PC-9 (cell line): ENCODE measurements around the gene TLE1. TPM values are rescaled to one million over a fixed set of nuclear protein-coding genes. Genes with fewer than 3 reads are reported as not detected.

Experiments
- BruUV-seq: library from RNA; stranded (reverse); fragments of 400-500 nt; replicated peaks from 2 replicates; lab custom pipeline; 2021; lab: Mats Ljungman, UMichigan
- CTCF ChIA-PET: fragments of 300-600 bp; sonication (Branson Sonifier 250); formaldehyde crosslinking; loops from one replicate; lab custom pipeline; 2022; ENCODE audit warnings: antibody characterized with exemption; lab: Charles Lee
- POLR2A ChIA-PET: fragments of 300-600 bp; sonication (Branson Sonifier 250); formaldehyde crosslinking; loops from one replicate; lab custom pipeline; 2022; ENCODE audit warnings: antibody characterized with exemption; ENCODE audit not compliant: unreplicated experiment; lab: Charles Lee
- DNase-seq, 2 experiments: peaks; one replicate each; pipeline versions ENCODE4 v3.0.0 to v3.0.0-alpha.2; 2015 to 2022; ENCODE audit warnings: mixed read lengths in 1 of 2
- H2AFZ ChIP-seq: fragments of 200-600 bp; sonication (generic); 2 replicates; pipeline ENCODE4 v1.8.1; 2017; ENCODE audit warnings: antibody characterized with exemption
- H3F3A ChIP-seq: fragments of 200-600 bp; sonication (generic); 2 replicates; pipeline ENCODE4 v1.8.1; 2017; ENCODE audit warnings: antibody characterized with exemption, mild to moderate bottlenecking, low read depth; ENCODE audit not compliant: insufficient read depth
- H3K27ac ChIP-seq: fragments of 200-600 bp; sonication (generic); 2 replicates; pipeline ENCODE4 v1.6.1; 2016; ENCODE audit warnings: mixed run types
- H3K27me3 ChIP-seq: fragments of 200-600 bp; sonication (generic); 2 replicates; pipeline ENCODE4 v1.6.1; 2016; ENCODE audit warnings: low read depth, mixed run types; ENCODE audit not compliant: insufficient read depth
- H3K36me3 ChIP-seq: fragments of 200-600 bp; sonication (generic); 2 replicates; pipeline ENCODE4 v1.6.1; 2016; ENCODE audit warnings: low read depth, mixed run types
- H3K4me1 ChIP-seq: fragments of 200-600 bp; sonication (generic); replicated peaks from 2 replicates; pipeline ENCODE4 v1.6.1; 2016; ENCODE audit warnings: mixed run types; ENCODE audit not compliant: insufficient read depth
- H3K4me2 ChIP-seq: fragments of 200-600 bp; sonication (generic); 2 replicates; pipeline ENCODE4 v1.6.1; 2017; ENCODE audit warnings: mixed run types
- H3K4me3 ChIP-seq: fragments of 200-600 bp; sonication (generic); 2 replicates; pipeline ENCODE4 v1.6.1; 2016; ENCODE audit warnings: mixed run types
- H3K79me2 ChIP-seq: fragments of 200-600 bp; sonication (generic); 2 replicates; pipeline ENCODE4 v1.6.1; 2017; ENCODE audit warnings: low read depth, mixed run types
- H3K9me2 ChIP-seq: fragments of 200-600 bp; sonication (generic); 2 replicates; pipeline ENCODE4 v1.8.1; 2017; ENCODE audit warnings: mild to moderate bottlenecking; ENCODE audit not compliant: insufficient read depth
- H3K9me3 ChIP-seq: fragments of 200-600 bp; sonication (generic); 2 replicates; pipeline ENCODE4 v1.8.1; 2016; ENCODE audit warnings: low read depth; ENCODE audit not compliant: insufficient read depth
- H4K20me1 ChIP-seq: fragments of 200-600 bp; sonication (generic); 2 replicates; pipeline ENCODE4 v1.8.1; 2017; ENCODE audit not compliant: insufficient read depth
- CTCF ChIP-seq: fragments of 200-600 bp; sonication (generic); conservative IDR thresholded peaks from 2 replicates; pipeline ENCODE4 v1.6.1; 2017; ENCODE audit warnings: mixed run types, antibody characterized with exemption, mild to moderate bottlenecking, moderate library complexity
- EZH2 ChIP-seq: fragments of 200-600 bp; sonication (generic); IDR thresholded peaks from 2 replicates; pipeline ENCODE4 v1.8.0; 2017; ENCODE audit warnings: antibody characterized with exemption, low read depth
- intact Hi-C: fragments of 100-400 bp; cut with micrococcal nuclease; formaldehyde crosslinking; loops from one replicate; pipeline ENCODE4 v1.10.0; 2022; ENCODE audit not compliant: unreplicated experiment
- total RNA-seq: library from RNA; stranded (reverse); gene quantifications from 2 replicates; pipeline ENCODE4 v1.2.3, GENCODE V29; 2021

Gene TLE1
- total RNA-seq, 1 experiment from 2014 or later, result 80.9 TPM

- no TSS peak for BruUV-seq
- Histone ChIP-seq H3F3A (peaks cover 9% of the 10 kb centered on the region), H3K9me3 (no peaks in the 10 kb centered on the region), H3K79me2 (peaks cover 11% of the 10 kb centered on the region; the same call in 1 of the 2 replicates), H3K4me3 (no peak overlapping the region), H3K4me2 (no peak overlapping the region), H2AFZ (no peak overlapping the region), H3K27me3 (no peaks in the 10 kb centered on the region), H3K27ac (no peak overlapping the region), H4K20me1 (no peaks in the 10 kb centered on the region), H3K9me2 (no peaks in the 10 kb centered on the region), H3K36me3 (peaks cover 18% of the 10 kb centered on the region; the same call in 1 of the 2 replicates), H3K4me1 (peaks cover 16% of the 10 kb centered on the region)
- DNase-seq, result no peak
- intact Hi-C loops, result no loop called here
- TF ChIP-seq CTCF, result no peak
- TF ChIP-seq EZH2, result no peak
- CTCF ChIA-PET, result interaction anchor here (0.6 kb wide), 1 partner anchor 235 kb away, joined by 9 read pairs; no protein-coding TSS in a partner anchor
- POLR2A ChIA-PET, result interaction anchor here (0.7 kb wide), 1 partner anchor 221 kb away, joined by 9 read pairs; no protein-coding TSS in a partner anchor
These were observed 66.7 kb downstream of the TLE1 start for GRCh38 chr9:81622471-81623255.

- H2AFZ ChIP-seq, result no peak overlapping the region
- TF ChIP-seq CTCF, result no peak
- no peak for TF ChIP-seq EZH2
- no peaks in the 10 kb centered on the region for H3K9me2 ChIP-seq
- H3K4me3 ChIP-seq, result no peak overlapping the region
- H3K4me2 ChIP-seq, result no peak overlapping the region
- H3K27me3 ChIP-seq, result no peaks in the 10 kb centered on the region
- peaks cover 18% of the 10 kb centered on the region; the same call in 1 of the 2 replicates for H3K36me3 ChIP-seq
- no peaks in the 10 kb centered on the region for H3K9me3 ChIP-seq
- H3K79me2 ChIP-seq, result peaks cover 11% of the 10 kb centered on the region; the same call in 1 of the 2 replicates
- H3K4me1 ChIP-seq, result peaks cover 7% of the 10 kb centered on the region; the same call in 1 of the 2 replicates
- peaks cover under 1% of the 10 kb centered on the region for H3F3A ChIP-seq
- no peaks in the 10 kb centered on the region for H4K20me1 ChIP-seq
- ChIA-PET CTCF (no interaction called here), POLR2A (interaction anchor here (0.6 kb wide), 1 partner anchor 1112 kb away, joined by 3 read pairs; no protein-coding TSS in a partner anchor)
- no peak overlapping the region for H3K27ac ChIP-seq
- DNase-seq, result no peak
- no TSS peak for BruUV-seq
- intact Hi-C loops, result no loop called here
These were observed 67.5 kb downstream of the TLE1 start for GRCh38 chr9:81621785-81622259.

GRCh38 chr9:81621118-81621517 lies 68.2 kb downstream of the TLE1 start:
- peaks cover 24% of the 10 kb centered on the region; the same call in 1 of the 2 replicates for H3K36me3 ChIP-seq
- no peak for DNase-seq
- intact Hi-C loops, result no loop called here
- no peak overlapping the region for H2AFZ ChIP-seq
- no peaks in the 10 kb centered on the region for H4K20me1 ChIP-seq
- no peaks in the 10 kb centered on the region for H3K27me3 ChIP-seq
- H3K4me2 ChIP-seq, result no peak overlapping the region
- H3K79me2 ChIP-seq, result peaks cover 11% of the 10 kb centered on the region; the same call in 1 of the 2 replicates
- no TSS peak for BruUV-seq
- no peak for TF ChIP-seq CTCF
- no peak for TF ChIP-seq EZH2
- H3F3A ChIP-seq, result no peaks in the 10 kb centered on the region
- ChIA-PET POLR2A (interaction anchor here (0.6 kb wide), 1 partner anchor 1111 kb away, joined by 3 read pairs; no protein-coding TSS in a partner anchor), CTCF (no interaction called here)
- H3K9me2 ChIP-seq, result no peaks in the 10 kb centered on the region
- H3K27ac ChIP-seq, result no peak overlapping the region
- H3K4me1 ChIP-seq, result 0 out of 2 replicates have a peak, but pooled peaks cover 2% of the 10 kb centered on the region
- H3K4me3 ChIP-seq, result no peak overlapping the region
- no peaks in the 10 kb centered on the region; the same call in 1 of the 2 replicates for H3K9me3 ChIP-seq
